Activated CD4-positive, CD25-positive, alpha-beta regulatory T cell (primary cell): ENCODE measurements around the gene SFXN3.

Experiments used
- DNase-seq, 4 experiments: peaks; one replicate each; lab custom pipeline; 2025; lab: John Stamatoyannopoulos, UW

The SFXN3 gene

DNA sequence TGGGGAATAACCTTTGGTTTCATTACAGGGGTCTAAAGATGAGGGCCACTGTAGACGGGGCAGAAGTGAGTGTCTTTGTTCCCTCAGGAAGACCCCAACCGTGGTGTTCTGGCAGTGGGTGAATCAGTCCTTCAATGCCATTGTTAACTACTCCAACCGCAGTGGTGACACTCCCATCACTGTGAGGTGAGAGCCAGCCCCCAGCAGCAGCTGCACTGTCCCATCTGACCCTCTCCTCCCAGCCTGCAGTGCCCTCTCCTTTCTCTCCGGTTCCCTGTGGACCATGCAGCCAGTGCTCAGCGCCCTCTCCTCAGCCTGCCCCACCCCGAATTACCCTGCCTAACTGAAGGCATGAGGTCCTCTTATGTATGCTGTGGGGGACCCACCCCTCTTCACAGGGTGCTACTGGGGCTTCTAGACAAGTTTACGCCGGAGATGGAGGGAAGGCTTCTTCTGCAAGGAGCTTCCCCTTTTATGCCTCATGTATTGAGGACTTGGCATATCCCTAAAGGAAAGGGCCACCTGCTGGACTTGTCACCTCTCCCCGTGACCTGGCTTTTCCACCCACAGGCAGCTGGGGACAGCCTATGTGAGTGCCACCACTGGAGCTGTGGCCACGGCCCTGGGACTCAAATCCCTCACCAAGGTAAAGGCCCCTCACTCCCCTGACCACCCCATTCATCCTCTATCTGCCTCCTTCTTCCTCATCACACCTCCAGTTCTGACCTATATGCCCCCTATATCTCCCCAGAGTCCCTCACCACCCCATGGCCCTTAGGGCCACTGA lies 5.1 kb downstream of the SFXN3 start:
- no peak for DNase-seq

DNA sequence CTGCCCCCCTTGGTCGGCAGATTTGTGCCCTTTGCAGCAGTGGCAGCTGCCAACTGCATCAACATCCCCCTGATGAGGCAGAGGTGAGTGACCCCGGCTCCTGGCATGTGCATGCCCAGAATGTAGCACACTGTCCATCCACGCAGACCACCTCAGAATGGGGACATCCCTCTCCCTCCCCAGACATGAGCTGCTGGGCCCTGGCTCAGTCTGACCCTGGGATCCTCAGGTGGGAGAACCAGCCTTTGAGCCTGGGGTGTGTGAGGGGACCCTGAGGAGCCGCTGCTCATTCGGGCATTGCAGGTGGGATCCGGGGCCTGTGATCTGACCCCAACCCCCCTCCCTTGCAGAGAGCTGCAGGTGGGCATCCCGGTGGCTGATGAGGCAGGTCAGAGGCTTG lies 5.7 kb downstream of the SFXN3 start:
- DNase-seq, result no peak

DNA sequence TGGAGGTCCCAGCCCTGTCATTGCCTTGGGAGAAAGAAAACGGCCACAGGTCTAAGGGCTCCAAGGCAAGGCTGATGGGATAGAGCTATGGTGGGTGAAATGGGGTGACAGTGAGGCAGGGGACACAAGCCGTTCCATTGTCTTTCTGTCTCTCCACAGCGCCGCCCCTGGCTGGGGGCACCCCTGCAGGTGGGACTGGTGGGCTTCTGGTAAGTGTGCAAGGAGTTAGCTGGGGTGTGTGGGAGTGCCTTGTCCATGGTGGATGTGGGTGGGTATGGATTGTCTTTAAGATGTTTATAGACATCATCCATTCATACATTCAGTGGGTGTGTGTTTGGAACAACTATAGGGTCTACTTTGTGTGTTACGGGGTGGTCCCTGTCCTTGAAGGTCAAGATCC lies 7.5 kb downstream of the SFXN3 start:
- no peak for DNase-seq

DNA sequence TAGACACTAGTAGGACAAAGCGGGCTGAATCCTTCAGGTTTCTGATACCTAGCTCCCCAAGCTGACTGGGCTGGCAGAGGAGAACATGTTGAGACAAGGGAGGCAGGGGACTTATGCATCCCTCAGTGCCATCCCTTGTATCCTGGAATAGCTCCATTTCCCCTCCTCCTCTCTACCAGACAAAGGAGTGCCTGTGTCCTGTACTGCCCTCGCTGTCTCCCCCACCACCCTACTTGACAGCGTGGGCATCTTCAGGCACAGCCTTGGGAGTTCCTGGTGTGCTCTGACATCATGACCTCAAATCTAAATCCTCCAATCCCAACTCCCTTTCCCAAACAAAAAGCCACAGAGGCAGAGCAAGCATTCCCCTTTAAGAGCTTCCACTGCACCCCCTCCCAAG lies 9.0 kb downstream of the SFXN3 start:
- DNase-seq, result no peak

DNA sequence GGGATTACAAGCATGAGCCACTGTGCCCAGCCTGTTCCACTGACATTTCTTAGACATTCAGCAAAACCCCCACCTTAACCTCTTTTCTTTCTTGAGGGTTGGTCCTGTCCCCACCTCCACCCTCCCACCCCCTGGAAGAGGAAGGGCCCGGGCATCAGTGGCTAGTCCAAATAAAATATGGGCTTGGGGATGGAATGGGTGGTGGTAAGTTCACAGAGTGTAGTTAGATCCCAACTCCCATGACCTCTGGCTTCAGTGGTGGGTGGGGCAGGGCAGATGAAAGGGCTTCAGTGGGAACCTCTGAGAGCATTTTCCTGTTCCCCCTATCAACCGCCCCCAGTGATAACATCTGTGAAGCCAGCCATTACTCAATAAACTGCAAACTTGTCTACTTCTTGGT lies 9.8 kb downstream of the SFXN3 start:
- DNase-seq, result no peak

DNA sequence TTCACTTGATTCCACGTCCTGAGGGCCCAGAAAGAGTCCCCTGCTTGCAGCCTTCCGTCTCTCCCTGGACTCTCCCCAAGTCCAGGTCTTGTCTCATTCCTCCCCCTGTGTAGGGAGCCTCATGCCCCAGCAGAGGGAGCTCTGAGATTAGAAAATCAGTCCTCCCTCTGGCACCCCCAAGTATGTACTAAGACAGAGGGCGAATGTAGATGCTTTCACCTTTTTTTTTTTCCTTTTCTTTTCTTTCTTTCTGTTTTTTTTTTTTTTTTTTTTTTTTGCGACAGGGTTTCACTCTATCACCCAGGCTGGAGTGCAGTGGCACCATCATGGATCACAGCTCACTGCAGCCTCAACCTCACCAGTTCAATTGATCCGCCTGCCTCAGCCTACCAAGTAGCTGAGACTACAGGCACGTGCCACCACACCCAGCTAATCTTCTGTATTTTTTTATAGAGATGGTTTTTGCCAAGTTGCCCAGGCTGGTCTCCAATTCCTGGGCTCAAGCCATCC lies 10.3 kb downstream of the SFXN3 start:
- peak; percentile 24 to 56 (median 43) for DNase-seq

DNA sequence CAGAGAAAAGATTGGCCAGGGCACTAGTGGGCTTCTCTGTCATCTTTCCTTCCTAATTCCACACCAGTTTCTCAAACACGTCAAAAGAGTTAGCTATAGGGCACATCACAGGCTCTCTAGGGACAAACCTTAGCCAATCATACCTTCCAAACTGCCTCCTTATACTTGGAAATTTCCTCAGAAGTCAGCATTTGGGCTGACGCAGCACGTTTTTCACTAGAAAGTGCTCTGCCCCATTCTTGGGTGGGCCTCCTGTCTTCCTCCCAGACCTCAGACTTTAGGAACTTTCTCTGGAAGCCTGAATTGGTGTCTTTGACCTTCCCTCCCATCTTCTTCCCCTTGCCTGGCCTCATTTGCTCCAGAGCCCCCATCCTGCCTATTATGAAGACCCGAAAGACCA lies 11.1 kb downstream of the SFXN3 start:
- DNase-seq, result no peak

DNA sequence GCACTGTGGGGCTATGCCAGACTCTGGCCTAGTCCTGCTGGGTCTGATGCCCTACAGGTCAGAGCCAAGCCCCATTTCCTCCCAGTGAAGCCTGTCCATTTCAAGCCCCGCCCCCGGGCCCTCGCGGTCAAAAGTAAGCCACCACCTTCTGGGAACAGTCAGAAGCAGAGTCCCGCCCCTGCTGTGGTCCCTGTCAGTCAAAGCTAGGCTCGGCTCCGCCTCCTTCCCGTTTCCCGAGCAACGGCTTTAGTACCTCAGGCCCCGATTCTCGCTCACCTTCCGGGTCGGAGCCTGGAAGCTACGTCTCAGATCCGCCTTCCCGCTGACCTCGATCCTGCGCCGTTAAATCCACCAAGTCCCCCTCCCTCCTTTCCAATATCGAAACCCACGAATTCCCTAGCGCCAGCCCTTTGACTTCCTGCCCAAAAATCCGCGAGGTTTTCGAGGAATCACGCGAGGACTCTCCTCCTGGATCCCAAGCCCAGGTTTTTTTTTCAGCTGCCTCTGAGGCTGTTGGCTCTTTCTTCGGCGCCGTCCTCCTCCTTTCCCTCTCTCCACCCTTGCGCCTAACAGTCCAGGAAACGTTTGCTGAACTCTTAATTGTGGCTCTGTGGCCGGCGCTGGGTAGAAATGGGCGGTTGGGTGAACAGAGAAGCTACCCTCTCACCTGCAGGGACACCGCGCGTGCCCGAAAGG lies 11.8 kb downstream of the SFXN3 start:
- peak; percentile 46 to 78 (median 64) for DNase-seq

DNA sequence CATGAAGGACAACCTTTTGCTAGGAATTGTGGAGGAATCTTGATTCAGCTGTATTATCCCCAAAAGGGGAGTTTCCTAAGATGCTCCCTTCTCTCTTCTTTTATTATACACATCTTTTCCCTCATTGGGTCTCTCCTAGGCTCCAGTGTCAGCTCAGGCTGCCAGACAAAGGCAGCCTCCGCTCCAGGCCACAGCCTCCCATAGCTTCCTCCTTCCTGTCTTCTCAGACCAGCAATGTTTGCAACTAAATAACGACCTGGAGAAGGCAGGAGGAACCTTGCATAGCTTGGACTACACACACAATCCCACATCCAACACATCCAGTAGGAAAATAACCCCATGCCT lies 12.3 kb downstream of the SFXN3 start:
- no peak for DNase-seq

DNA sequence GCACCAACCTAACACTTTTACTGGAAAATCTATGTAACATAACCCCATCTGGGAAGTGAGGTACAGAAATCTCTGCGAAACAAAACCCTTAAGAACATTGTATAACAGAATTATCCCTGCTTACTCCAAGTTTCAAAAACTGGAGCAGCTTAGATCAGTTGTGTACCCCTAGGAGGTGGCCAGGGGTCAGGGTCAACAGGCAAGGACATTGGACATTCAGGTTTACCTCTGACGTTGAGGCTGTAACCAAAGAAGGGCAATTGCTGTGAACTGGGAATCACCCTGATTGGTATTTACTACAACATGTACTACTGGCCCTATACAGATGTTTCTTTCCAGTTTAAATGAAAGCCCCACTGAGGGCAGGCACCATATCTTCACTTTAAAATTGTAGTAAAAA lies 13.1 kb downstream of the SFXN3 start:
- no peak for DNase-seq

DNA sequence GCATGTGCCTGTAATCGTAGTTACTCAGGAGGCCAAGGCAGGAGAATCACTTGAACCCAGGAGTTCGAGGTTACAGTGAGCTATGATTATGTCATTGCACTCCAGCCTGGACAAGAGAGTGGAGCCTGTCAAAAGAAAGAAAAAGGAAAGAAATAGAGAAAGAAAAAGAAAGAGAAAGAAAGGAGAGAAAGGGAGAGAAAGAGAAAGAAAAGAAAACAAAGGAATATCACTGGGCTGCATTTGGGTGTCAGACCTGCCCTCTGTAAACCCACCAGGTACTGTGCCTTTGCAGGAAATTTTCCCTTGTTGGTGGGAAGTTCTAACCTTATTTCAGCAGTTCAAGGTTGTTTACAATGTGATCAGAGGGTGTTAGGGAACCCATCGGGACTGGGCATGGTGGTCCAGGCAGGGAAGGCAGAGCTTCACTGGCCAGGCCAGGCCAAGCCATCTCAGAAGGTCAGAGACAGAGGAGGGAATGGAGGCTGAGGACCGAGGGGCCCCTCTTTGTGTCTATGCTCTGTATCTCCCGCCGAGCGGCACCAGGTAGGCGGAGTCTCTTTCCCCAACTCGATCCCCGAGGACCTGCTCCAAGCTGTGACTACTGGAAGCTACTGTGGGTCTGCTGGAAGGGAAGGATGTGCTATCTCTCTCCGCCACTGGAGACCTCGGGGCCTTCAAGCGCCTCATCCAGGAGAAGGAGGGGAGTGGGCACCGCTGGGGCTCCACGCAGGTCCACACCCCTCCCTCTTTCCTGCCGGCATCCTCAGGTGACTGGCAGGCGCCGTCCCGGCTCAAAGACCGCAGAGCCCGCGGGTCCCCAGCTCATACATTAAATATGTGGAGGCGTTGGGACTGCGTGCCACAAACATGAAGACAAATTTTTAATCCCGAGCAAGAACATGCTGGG lies 15.6 kb downstream of the SFXN3 start:
- DNase-seq, result no peak

DNA sequence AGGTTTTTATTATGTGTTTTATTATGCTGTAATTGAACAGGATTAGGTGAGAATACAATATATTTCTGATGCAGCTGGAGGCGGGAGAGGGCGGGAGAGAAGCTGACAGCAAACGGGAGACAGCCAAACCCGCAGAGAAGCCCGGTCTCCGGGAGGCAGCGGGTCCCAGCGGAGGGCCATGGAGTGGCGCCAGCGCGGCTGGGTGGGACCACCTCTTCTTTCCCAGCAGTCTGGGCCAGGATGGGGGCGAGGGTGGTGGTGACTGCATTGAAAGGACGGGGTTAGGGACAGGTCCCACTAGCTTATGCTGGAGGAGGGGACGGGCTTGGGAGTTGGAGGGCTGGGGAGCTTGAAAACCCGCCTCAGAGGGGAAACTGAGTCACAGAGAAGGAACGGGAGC lies 16.2 kb downstream of the SFXN3 start:
- DNase-seq, result no peak

DNA sequence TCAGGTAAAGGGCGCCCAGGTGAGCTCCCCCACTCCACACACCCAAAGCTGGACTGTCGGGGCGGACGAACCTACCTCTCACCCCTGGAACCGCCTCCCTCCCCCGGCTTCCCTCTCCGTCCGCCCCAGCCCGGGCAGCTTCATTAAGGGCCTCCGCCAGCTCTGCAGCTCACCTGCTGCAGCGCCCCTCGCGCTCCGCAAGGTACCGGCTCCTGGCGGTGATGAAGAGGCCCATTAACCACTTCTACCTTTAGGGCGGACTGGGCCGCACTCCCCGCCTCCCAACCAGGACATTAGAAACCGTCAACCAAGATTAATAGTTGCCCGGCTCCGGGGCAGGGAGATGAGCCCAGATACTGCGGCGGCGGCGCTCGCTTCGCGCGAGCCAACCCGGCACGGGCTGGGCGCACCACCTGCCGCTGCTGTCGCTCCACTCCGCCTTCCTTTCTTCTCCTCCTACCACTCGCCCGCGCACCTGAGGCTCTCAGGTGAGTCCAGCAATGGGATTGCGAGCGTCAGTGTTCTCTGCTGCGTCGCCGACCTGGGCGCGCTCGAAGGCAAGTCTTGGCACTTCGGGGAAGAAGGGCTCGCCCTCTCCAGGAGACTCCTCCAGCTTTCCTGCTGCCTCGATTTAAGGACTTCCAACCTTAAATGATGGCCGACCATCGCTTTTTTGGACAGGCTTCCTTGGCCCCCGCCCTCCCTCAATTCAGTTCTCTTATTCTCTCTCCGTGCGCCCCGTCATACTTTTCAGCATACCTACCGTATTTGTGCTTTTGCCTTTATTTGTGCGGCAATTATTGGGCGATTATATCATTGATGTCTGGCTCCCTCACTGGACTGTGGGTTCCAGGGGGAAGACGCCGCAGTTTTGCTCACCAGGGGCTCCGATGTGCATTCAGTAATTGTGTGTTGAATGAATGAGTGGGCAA lies 17.2 kb downstream of the SFXN3 start:
- no peak for DNase-seq

DNA sequence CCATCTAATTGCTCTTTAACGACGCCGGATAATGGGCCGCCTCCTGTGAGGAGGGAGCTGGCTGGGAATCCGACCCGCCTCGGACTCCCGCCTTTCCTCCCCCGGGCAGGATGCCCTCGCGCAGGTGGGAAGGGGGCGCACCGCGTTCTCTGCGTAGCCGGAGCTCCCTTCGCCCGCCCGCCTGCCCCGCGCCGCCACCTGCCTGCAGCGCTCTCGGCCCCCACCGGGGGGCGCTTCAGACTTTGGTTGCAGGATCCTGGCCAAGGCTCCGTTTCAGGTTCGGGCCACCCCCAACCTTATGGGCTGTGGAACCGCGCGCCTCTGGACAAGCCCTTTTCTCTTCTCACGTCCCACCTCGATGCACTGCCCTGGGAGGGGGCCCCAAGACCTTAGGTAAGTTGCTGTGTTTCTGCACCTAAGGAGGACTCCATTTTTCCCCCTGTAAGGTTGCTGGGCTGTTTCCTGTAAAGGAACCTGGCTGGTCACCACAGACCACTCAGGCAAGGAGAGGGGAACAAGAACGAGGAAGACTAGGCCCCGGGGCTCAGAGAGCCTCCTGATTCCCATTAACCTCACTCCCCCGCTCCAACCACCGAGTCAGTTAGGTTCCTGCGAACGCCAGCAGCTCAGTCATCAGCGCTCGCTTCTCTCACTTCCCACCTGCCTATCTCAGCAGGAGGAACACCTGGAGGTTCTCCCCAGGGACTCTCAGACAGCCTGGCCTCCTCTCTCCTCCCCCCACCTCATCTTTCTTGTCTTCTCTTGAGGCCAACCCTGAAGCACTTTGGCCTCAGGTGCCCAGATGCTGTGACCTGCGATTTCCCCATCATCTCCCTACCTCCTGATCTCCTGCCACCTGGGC lies 19.4 kb downstream of the SFXN3 start:
- DNase-seq, result peak; percentile 58 to 67 (median 63)

DNA sequence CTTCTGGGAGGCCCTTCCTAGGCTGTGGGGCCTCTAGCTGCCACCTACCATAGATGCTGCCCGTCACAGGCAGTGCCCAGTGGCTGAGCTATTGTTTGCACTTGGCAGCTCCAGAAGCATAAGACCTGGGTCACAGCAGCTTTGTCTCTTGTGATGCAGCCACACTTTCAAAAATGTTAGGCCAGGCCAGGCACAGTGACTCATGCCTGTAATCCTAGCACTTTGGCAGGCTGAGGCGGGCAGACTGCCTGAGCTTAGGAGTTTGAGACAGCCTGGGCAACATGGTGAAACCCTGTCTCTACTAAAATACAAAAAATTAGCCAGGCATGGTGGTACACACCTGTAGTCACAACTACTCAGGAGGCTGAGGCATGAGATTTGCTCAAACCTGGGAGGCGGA lies 21.3 kb downstream of the SFXN3 start:
- no peak for DNase-seq

DNA sequence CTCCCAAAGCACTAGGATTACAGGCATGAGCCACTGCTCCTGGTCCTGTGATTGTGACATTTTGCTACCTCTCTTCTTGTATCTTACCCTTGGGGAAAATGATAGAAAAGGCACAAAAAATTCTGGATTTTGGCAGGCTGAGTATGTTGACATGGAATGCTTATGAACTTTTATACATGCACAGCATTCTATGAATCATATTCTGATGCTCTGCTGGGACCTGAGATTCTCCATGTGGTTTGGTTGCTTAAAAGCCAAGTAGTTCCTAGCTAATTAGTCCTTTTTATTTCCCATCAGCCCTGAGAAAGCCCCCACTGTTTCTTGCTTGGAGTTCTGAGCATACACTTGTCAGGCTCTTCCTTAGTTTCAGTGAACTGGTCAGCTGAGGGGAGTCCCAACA lies 22.5 kb downstream of the SFXN3 start:
- DNase-seq, result no peak

DNA sequence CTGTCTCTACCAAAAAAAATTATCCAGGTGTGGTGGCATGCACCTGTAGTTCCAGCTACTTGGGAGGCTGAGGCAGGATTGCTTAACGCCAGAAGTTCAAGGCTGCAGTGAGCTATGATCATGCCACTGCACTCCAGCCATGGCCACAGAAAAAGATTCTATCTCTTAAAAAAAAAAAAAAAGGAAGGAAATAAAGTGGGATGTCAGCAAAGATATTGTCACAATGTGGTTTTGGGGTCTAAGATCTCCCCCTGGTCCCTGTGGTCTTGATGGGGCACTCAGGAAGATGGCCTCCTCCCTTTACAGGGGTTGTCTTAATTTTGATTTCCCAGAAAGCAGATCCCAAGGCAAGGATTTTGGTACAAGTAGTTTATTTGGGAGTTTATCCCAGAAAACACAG lies 23.3 kb downstream of the SFXN3 start:
- no peak for DNase-seq

DNA sequence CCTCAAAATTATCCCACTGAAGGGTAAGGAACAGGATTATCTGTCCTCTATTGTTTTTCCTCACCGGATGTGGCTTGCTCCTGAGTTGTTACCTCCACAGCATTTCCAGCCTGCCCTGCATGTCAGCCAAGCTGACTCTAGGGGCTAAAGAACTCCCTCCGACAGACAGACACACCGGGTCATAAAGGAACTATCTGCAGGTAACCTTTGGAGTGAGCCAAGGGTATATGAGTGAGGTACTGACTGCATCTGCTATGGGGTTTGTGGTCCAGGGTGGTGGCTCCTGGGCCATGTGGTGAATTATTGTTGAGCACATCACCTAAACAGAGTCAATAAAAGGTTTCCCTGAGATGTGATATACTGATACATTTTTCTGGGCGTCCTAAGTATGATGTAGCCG lies 23.8 kb downstream of the SFXN3 start:
- no peak for DNase-seq

DNA sequence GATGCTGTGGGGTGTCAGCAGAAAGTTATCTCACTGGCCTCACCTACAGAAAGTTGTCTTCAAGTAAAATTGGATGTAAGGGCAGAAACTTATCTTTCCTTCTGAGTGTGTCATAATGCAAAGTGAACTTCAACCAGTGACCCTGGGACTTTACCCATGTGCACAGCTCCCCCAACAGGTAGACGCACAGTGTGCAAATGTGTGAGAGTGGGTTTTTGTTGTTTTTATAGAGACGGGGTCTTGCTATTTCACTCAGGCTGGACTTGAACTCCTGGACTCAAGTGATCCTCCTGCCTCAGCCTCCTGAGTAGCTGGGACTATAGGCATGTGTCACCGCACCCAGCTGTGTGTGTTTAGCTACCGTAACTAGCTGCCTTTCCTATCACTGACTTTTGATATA lies 24.4 kb downstream of the SFXN3 start:
- no peak for DNase-seq

DNA sequence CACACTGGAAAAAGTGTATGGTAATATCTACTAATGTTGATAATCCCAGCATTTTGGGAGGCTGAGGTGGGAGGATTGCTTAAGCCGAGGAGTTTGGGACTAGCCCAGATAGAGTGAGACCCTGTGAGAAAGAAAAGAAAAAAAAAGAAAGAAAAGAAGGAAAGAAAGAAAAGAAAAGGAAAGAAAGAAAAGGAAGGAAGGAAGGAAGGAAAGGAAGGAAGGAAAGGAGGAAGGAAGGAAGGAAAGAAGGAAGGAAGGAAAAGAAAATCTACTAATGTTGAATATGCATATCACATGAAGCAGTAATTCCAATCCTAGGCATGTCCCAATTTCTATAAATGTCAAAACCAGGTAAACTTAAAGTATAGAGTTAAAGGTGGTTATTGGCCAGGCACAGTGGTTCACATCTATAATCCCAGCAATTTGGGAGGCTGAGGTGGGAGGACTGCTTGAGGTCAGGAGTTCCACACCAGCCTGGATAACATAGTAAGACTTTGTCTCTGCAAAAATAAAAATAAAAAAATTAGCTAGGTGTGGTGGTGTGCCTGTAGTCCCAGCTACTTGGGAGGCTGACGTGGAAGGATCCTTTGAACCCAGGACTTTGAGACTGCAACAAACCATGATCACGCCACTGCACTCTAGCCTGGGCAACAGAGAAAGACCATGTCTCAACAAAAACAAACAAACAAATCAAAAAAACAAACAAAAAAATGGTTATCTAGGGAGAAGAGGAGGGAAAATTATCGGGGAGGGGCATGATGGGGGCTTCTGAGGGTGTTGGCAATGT lies 25.5 kb downstream of the SFXN3 start:
- DNase-seq, result no peak
